MM.1S (cell line): ENCODE results near the gene MRPS7.

Experiments used
- CTCF ChIP-seq: fragments of 300-600 bp; sonication (generic); IDR thresholded peaks from 2 replicates; pipeline ENCODE4 v1.5.1; 2016; ENCODE audit warnings: antibody characterized with exemption, low read length, mixed read lengths
- EZH2 ChIP-seq: fragments of 300-600 bp; sonication (generic); optimal IDR thresholded peaks from 2 replicates; pipeline ENCODE3; 2017; ENCODE audit warnings: low read depth, mild to moderate bottlenecking, antibody characterized with exemption, low read length, mixed read lengths

- no peak for TF ChIP-seq CTCF
- no peak for TF ChIP-seq EZH2
Measured at GRCh38 chr17:75287221-75287620, 25.5 kb downstream of the MRPS7 start.
